Fibroblast of pulmonary artery (primary cell): ENCODE measurements around the gene DPYD.

Experiments
- DNase-seq: peaks from one replicate; pipeline ENCODE4 v3.0.0-alpha.2; 2010; ENCODE audit warnings: low read depth
- H3K4me3 ChIP-seq: replicated peaks from 2 replicates; pipeline ENCODE4 v1.5.1; 2011; ENCODE audit warnings: low read depth, mild to moderate bottlenecking, control low read depth, low read length, moderate library complexity
- TF ChIP-seq, protein P1 (sequence below): IDR thresholded peaks from 2 replicates; pipeline ENCODE4 v1.5.1; 2011; ENCODE audit warnings: mild to moderate bottlenecking, control low read depth, low read length, inconsistent platforms; ENCODE audit errors: missing control alignments

DPYD gene

DNA sequence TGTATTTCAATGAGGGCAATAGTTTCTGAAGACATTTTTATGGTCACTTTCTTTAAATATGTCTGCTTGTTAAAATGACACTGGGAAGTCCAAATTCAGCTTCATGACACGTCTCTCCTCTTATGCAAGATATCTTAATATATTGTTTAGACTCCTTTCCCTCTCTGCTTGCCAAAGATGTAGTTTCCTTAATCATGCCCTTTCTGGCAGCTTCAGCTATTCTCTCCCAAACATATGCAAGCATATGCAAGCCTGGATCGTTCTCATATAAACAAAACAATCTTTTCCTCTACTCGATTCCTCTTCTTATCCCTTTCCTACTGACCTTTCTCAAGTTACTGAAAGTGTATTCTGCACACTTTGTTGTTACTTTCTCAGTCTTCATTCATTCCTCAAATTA, 827.1 kb downstream of the DPYD start:
- TF ChIP-seq, protein P1, sequence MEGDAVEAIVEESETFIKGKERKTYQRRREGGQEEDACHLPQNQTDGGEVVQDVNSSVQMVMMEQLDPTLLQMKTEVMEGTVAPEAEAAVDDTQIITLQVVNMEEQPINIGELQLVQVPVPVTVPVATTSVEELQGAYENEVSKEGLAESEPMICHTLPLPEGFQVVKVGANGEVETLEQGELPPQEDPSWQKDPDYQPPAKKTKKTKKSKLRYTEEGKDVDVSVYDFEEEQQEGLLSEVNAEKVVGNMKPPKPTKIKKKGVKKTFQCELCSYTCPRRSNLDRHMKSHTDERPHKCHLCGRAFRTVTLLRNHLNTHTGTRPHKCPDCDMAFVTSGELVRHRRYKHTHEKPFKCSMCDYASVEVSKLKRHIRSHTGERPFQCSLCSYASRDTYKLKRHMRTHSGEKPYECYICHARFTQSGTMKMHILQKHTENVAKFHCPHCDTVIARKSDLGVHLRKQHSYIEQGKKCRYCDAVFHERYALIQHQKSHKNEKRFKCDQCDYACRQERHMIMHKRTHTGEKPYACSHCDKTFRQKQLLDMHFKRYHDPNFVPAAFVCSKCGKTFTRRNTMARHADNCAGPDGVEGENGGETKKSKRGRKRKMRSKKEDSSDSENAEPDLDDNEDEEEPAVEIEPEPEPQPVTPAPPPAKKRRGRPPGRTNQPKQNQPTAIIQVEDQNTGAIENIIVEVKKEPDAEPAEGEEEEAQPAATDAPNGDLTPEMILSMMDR = no peak
- peak; percentile 85 for DNase-seq
- H3K4me3 ChIP-seq = no peak overlapping the region

DNA sequence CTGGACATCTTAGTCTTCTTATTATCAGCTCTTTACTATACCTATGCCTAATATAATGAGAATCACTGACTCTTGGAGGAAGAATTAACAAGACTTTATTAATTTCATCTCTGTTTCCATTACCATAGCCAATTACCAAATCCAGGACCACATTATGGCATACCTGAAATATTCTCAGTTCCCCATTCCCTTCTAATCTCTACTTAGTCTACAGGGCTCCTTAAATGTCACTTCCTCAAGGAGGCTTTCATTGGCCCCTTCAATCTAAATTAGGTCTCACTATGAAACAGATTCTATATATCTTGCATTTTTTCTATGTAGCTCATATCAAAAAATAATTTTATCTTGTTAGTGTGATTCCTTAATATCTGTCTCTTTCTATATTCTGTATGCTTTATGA, 828.0 kb downstream of the DPYD start:
- no peak overlapping the region for H3K4me3 ChIP-seq
- DNase-seq = no peak
- TF ChIP-seq, protein P1 = no peak

DNA sequence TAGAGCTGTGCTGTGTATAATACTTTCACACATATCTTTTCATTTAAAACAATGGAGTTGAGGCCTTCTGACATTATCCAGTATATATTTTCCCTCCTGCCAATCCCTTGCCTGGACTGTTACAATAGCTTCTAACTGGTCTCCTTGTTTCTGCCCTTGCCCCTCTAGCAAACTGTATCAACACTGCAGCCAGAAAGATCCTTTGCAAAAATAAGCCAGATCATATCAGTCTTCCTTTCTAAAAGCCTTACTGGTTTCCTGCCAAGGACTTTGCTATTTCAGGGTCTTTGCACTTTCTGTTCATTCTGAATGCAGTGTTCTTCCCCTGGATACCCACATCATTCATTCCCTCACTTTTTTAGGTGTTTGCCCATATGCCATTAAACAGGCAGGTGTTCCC, 829.2 kb downstream of the DPYD start:
- TF ChIP-seq, protein P1 = no peak
- DNase-seq = no peak
- H3K4me3 ChIP-seq = no peak overlapping the region

DNA sequence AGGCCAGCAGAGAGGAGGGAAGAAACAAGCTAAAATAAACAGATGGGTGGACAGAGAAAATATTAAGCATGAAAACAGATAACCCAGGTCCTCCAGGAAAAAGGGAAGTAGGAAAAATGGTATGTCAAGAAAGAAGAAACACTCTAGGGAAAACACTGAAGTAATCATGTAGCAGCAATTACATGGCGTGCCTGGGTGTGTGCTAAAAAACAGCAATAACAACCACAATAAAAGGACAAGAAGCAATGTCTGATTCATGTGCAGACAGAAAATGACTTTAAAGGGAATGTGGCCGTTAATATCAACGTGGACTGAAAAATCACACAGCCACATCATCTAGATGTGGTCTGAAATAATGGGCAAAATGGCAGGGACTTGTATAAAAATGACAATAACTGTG, 829.6 kb downstream of the DPYD start:
- H3K4me3 ChIP-seq = no peak overlapping the region
- DNase-seq = no peak
- TF ChIP-seq, protein P1 = no peak

DNA sequence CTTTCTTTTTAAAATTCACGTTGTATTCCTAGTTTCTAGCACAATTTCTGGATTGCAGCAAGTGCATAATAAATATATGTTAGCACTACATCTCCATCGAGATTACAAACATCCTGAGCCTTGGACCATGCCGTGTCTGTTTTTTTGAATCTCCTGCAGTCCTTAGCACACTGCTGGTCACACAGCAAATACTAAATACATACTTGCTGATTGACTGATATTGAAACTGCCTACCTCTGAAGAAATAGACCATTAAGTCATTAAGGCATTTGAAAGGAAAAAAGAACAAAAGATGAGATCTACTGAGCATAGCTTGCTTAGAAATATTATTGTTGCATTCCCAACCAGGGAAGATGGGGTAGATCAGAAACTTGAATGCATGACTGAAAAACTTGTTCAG, 830.1 kb downstream of the DPYD start:
- TF ChIP-seq, protein P1 = no peak
- no peak for DNase-seq
- no peak overlapping the region for H3K4me3 ChIP-seq

DNA sequence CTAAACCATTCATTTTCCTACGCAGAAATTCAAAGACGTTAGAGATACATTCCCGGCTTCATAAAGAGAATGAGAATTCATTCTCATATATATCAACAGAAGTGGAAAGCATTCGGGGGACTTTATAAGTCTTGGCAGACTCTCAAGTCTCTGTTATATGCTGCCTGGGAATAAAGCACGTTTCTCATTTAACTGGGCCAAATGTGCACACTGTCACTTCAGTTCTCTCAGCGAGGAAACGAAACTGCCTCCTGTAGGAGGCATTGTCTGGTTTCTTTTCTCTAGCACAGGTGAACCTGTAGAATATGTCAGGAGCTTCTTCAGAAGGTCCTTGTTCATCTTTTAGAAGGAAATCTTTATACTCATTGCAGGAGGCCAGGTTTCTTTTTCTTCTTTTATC, 831.7 kb downstream of the DPYD start:
- no peak overlapping the region for H3K4me3 ChIP-seq
- no peak for DNase-seq
- TF ChIP-seq, protein P1 = no peak

DNA sequence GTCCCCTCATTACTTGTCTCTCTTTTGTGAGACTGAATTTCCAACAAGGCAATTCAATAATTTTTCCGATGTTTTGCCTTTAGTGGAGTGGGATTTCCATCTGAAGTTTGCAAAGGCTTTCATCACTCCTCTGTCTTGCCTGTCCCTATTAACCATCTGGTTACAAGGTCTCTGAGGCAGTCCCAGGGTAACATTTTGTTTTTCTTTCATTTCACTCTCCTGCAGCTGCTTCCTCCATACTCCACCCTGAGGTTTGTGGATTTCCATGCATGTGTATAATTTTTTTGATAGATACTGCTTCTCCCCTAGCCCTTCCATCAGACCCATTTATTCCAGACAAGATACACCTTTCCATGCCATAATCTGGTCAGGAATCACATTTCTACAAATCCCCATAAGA, 832.4 kb downstream of the DPYD start:
- H3K4me3 ChIP-seq = no peak overlapping the region
- no peak for DNase-seq

More for the DNA sequence above, 832.4 kb downstream of the DPYD start:
- TF ChIP-seq, protein P1 = no peak
